ENCODE results near the gene ARMH1.

ARMH1 gene

GRCh38 chr1:44645476-44646244 lies 28.9 kb upstream of the ARMH1 start:
- no peak for TF ChIP-seq RAD21 (IDR thresholded peaks at IDR 0.05; ENCODE audit: low read depth)
- no peak for TF ChIP-seq USF1 (IDR thresholded peaks at IDR 0.05)
- TF ChIP-seq CEBPB (IDR thresholded peaks at IDR 0.05) = no peak
- TF ChIP-seq ZBTB7A (IDR thresholded peaks at IDR 0.05; ENCODE audit: low read depth) = no peak
- no peak for TF ChIP-seq TCF12 (IDR thresholded peaks at IDR 0.05; ENCODE audit: low read depth)
- TF ChIP-seq FOXM1 (IDR thresholded peaks at IDR 0.05; ENCODE audit: borderline replicate concordance, low read depth) = no peak
- TF ChIP-seq EGR1 (IDR thresholded peaks at IDR 0.05) = no peak
- no peak for TF ChIP-seq TAF1 (IDR thresholded peaks at IDR 0.05; ENCODE audit: low read depth)
- TF ChIP-seq EP300 (IDR thresholded peaks at IDR 0.05; ENCODE audit: borderline replicate concordance) = no peak
- TF ChIP-seq REST (IDR thresholded peaks at IDR 0.05; ENCODE audit: low read depth) = no peak
- no peak for TF ChIP-seq TEAD4 (IDR thresholded peaks at IDR 0.05)
- TF ChIP-seq NFIC (IDR thresholded peaks at IDR 0.05) = no peak
- no peak for TF ChIP-seq MAX (IDR thresholded peaks at IDR 0.05)

- TF ChIP-seq NFIC (IDR thresholded peaks at IDR 0.05) = no peak
- TF ChIP-seq EGR1 (IDR thresholded peaks at IDR 0.05) = no peak
- no peak for TF ChIP-seq CREB1 (IDR thresholded peaks at IDR 0.05; ENCODE audit: low read depth)
- no peak for TF ChIP-seq FOXM1 (IDR thresholded peaks at IDR 0.05; ENCODE audit: borderline replicate concordance, low read depth)
- no peak for TF ChIP-seq TEAD4 (IDR thresholded peaks at IDR 0.05)
- no peak for TF ChIP-seq REST (IDR thresholded peaks at IDR 0.05; ENCODE audit: low read depth)
- no peak for TF ChIP-seq RAD21 (IDR thresholded peaks at IDR 0.05; ENCODE audit: low read depth)
- no peak for TF ChIP-seq EP300 (IDR thresholded peaks at IDR 0.05; ENCODE audit: borderline replicate concordance)
These were observed 28.0 kb upstream of the ARMH1 start for GRCh38 chr1:44646261-44647110.

- TF ChIP-seq USF1 (IDR thresholded peaks at IDR 0.05) = no peak
- TF ChIP-seq REST (IDR thresholded peaks at IDR 0.05; ENCODE audit: low read depth) = no peak
- TF ChIP-seq TAF1 (IDR thresholded peaks at IDR 0.05; ENCODE audit: low read depth) = no peak
- TF ChIP-seq FOXM1 (IDR thresholded peaks at IDR 0.05; ENCODE audit: borderline replicate concordance, low read depth) = no peak
- TF ChIP-seq CREB1 (IDR thresholded peaks at IDR 0.05; ENCODE audit: low read depth) = no peak
- no peak for TF ChIP-seq CEBPB (IDR thresholded peaks at IDR 0.05)
- TF ChIP-seq TCF12 (IDR thresholded peaks at IDR 0.05; ENCODE audit: low read depth) = no peak
- TF ChIP-seq EP300 (IDR thresholded peaks at IDR 0.05; ENCODE audit: borderline replicate concordance) = no peak
- no peak for TF ChIP-seq YY1 (IDR thresholded peaks at IDR 0.05; ENCODE audit: low read depth)
- TF ChIP-seq NFIC (IDR thresholded peaks at IDR 0.05) = no peak
- no peak for TF ChIP-seq ZBTB7A (IDR thresholded peaks at IDR 0.05; ENCODE audit: low read depth)
- TF ChIP-seq RAD21 (IDR thresholded peaks at IDR 0.05; ENCODE audit: low read depth) = no peak
- no peak for TF ChIP-seq EGR1 (IDR thresholded peaks at IDR 0.05)
These were observed 26.6 kb upstream of the ARMH1 start for GRCh38 chr1:44647896-44648295.
